SK-N-SH treated with all-trans-retinoic acid at 6 μM for 48 hours (cell line): ENCODE measurements around the gene LPIN1.

Experiments used
- ATAC-seq: fragments of 200-7000 bp; cut with Tn5 transposase; 3 replicates; pipeline ENCODE4 v1.9.1; 2020; ENCODE audit warnings: mild to moderate bottlenecking, moderate library complexity
- ARNTL ChIP-seq: fragments of 450-650 bp; formaldehyde crosslinking; IDR thresholded peaks from 2 replicates; pipeline ENCODE4 v1.5.0; 2020; ENCODE audit warnings: low read depth, mild to moderate bottlenecking, moderate library complexity, borderline replicate concordance
- CSDC2 ChIP-seq: fragments of 250-450 bp; sonication (Bioruptor Pico); IDR thresholded peaks from 2 replicates; pipeline ENCODE4 v1.5.0; 2020; ENCODE audit warnings: mild to moderate bottlenecking, moderate library complexity
- ESRRG ChIP-seq: fragments of 250-450 bp; sonication (Bioruptor Pico); IDR thresholded peaks from 2 replicates; pipeline ENCODE4 v1.6.1; 2021; ENCODE audit warnings: mild to moderate bottlenecking
- GLIS3 ChIP-seq: fragments of 250-450 bp; sonication (Bioruptor Pico); IDR thresholded peaks from 2 replicates; pipeline ENCODE4 v1.5.0; 2020; ENCODE audit warnings: mild to moderate bottlenecking, moderate library complexity
- ISL1 ChIP-seq: fragments of 250-450 bp; sonication (Bioruptor Pico); IDR thresholded peaks from 2 replicates; pipeline ENCODE4 v2.1.2; 2022; ENCODE audit warnings: mild to moderate bottlenecking, moderate library complexity
- OSR1 ChIP-seq: fragments of 250-450 bp; sonication (Bioruptor Pico); IDR thresholded peaks from 2 replicates; pipeline ENCODE4 v1.8.0; 2022; ENCODE audit warnings: moderate library complexity, mild to moderate bottlenecking, inconsistent platforms
- PPARA ChIP-seq: fragments of 250-450 bp; sonication (Bioruptor Pico); IDR thresholded peaks from 2 replicates; pipeline ENCODE4 v1.5.0; 2020; ENCODE audit warnings: mild to moderate bottlenecking, borderline replicate concordance
- RARB ChIP-seq: fragments of 250-450 bp; sonication (Bioruptor Pico); IDR thresholded peaks from 2 replicates; pipeline ENCODE4 v1.8.0; 2021; ENCODE audit warnings: mild to moderate bottlenecking, moderate library complexity
- SNAI2 ChIP-seq: fragments of 250-450 bp; sonication (Bioruptor Pico); IDR thresholded peaks from 2 replicates; pipeline ENCODE4 v1.5.0; 2020; ENCODE audit warnings: mild to moderate bottlenecking, moderate library complexity
- TCF4 ChIP-seq: fragments of 250-450 bp; sonication (Bioruptor Pico); IDR thresholded peaks from 2 replicates; pipeline ENCODE4 v1.8.0; 2021; ENCODE audit warnings: mild to moderate bottlenecking, moderate library complexity, borderline replicate concordance
- TOX ChIP-seq: fragments of 250-450 bp; sonication (Bioruptor Pico); IDR thresholded peaks from 2 replicates; pipeline ENCODE4 v1.8.0; 2021; ENCODE audit warnings: mild to moderate bottlenecking, moderate library complexity, borderline replicate concordance
- ZC3H10 ChIP-seq: fragments of 250-450 bp; sonication (Bioruptor Pico); IDR thresholded peaks from 2 replicates; pipeline ENCODE4 v1.5.1; 2021; ENCODE audit warnings: mild to moderate bottlenecking, moderate library complexity
- ZFP3 ChIP-seq: fragments of 250-450 bp; sonication (Bioruptor Pico); IDR thresholded peaks from 2 replicates; pipeline ENCODE4 v1.5.0; 2020; ENCODE audit warnings: mild to moderate bottlenecking, moderate library complexity
- ZFP30 ChIP-seq: fragments of 450-650 bp; formaldehyde crosslinking; IDR thresholded peaks from 2 replicates; pipeline ENCODE4 v1.5.0; 2022; ENCODE audit warnings: mild to moderate bottlenecking, moderate library complexity
- ZNF565 ChIP-seq: fragments of 450-650 bp; formaldehyde crosslinking; conservative IDR thresholded peaks from 2 replicates; pipeline ENCODE4 v1.5.0; 2020; ENCODE audit warnings: low read depth, mild to moderate bottlenecking, moderate library complexity
- ZNF70 ChIP-seq: fragments of 450-650 bp; formaldehyde crosslinking; IDR thresholded peaks from 2 replicates; pipeline ENCODE4 v1.5.0; 2020; ENCODE audit warnings: mild to moderate bottlenecking, moderate library complexity
- ZNF8 ChIP-seq: fragments of 450-650 bp; formaldehyde crosslinking; IDR thresholded peaks from 2 replicates; pipeline ENCODE4 v1.5.0; 2020; ENCODE audit warnings: mild to moderate bottlenecking, moderate library complexity
- TF ChIP-seq, protein P1 (sequence below): fragments of 250-450 bp; sonication (Bioruptor Pico); IDR thresholded peaks from 2 replicates; pipeline ENCODE4 v1.5.1; 2021; ENCODE audit warnings: mild to moderate bottlenecking, moderate library complexity
- TF ChIP-seq, protein P2 (sequence below): fragments of 250-450 bp; sonication (Bioruptor Pico); IDR thresholded peaks from 2 replicates; pipeline ENCODE4 v1.8.0; 2020; ENCODE audit warnings: mild to moderate bottlenecking, moderate library complexity, borderline replicate concordance
- TF ChIP-seq, protein P3 (sequence below): fragments of 250-450 bp; sonication (Bioruptor Pico); IDR thresholded peaks from 2 replicates; pipeline ENCODE4 v1.8.0; 2021; ENCODE audit warnings: low read depth, mild to moderate bottlenecking, moderate library complexity, borderline replicate concordance
- TF ChIP-seq, protein P4 (sequence below): fragments of 250-450 bp; sonication (Bioruptor Pico); IDR thresholded peaks from 2 replicates; pipeline ENCODE4 v1.5.1; 2020; ENCODE audit warnings: low read depth, mild to moderate bottlenecking, moderate library complexity

LPIN1 gene

DNA sequence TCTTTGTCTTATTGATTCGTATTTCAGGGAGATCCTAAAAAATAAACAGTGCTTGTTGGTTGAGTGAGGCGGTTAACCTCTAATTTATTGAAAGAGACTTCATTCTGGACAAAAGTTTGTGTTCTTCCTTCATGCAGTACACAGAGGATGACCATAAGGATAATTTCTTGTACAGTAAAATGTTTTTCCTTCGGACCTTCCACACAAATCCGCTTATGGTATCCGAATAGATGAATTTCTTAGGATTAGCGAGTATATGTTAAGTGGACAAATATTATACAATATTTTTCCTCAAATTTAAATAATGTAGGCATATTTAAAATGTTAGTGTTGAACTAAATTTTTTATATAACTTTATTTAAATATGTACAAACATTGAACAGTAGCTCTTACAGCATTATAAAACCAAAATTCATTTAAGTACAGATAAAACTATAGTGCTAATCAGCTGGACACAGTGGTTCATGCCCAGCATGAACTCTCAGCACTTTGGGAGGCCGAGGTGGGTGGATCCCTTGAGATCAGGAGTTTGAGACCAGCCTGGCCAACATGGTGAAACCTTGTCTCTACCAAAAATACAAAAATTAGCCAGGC, 84.4 kb downstream of the LPIN1 start:
- TF ChIP-seq TOX (no peak), PPARA (CRISPR knock-in tag) (no peak), ZFP3 (no peak), SNAI2 (CRISPR knock-in tag) (no peak), ZNF70 (CRISPR knock-in tag) (no peak)
- TF ChIP-seq, protein P1, sequence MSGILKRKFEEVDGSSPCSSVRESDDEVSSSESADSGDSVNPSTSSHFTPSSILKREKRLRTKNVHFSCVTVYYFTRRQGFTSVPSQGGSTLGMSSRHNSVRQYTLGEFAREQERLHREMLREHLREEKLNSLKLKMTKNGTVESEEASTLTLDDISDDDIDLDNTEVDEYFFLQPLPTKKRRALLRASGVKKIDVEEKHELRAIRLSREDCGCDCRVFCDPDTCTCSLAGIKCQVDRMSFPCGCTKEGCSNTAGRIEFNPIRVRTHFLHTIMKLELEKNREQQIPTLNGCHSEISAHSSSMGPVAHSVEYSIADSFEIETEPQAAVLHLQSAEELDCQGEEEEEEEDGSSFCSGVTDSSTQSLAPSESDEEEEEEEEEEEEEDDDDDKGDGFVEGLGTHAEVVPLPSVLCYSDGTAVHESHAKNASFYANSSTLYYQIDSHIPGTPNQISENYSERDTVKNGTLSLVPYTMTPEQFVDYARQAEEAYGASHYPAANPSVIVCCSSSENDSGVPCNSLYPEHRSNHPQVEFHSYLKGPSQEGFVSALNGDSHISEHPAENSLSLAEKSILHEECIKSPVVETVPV (CRISPR knock-in tag), result no peak
- TF ChIP-seq, all 23 proteins: peak for 0
- ATAC-seq, result no peak; the same call in 1 of the 3 replicates

DNA sequence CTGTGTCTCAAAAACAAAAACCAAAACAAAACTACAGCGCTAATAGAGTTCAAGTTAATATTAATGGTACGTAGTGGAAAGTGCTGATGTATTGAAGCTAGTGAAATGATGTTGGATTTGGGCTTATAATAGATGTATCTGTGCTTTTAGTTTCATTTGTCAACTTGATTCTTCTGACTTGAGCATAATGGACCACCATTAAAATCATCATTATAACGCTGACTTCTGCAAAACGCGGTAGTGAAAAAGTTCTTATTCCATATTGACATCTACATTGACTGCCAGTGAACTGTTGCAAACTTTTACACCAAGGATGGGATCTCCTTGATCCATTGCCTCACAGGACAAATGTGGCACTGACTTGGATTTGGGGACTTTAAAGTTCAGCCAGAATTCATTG, 85.0 kb downstream of the LPIN1 start:
- TF ChIP-seq RARB (CRISPR knock-in tag), result no peak
- no peak for ATAC-seq

DNA sequence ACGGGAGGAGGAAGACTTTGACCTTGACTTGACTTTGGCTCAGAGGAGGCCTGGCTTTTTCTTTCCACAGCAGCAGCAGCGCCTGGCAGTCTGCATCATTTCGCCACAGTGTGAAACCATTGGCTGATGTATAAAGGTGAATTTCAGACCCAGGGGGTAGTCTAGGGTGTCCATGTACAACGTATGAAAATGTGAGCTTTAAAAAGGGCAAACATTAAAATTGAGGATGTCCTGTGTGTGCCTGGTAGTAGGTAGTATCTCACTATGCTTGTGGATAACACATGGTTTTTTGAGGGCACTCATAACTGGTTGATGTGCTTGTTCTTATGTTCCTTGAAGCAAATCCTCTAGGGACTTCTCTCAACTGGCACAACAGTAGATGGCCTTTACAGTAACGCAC, 86.1 kb downstream of the LPIN1 start:
- TF ChIP-seq TOX, result no peak
- TF ChIP-seq OSR1 (CRISPR knock-in tag), result no peak
- TF ChIP-seq, protein P1 (CRISPR knock-in tag), result no peak
- TF ChIP-seq ZNF565 (CRISPR knock-in tag), result no peak
- TF ChIP-seq, protein P2, sequence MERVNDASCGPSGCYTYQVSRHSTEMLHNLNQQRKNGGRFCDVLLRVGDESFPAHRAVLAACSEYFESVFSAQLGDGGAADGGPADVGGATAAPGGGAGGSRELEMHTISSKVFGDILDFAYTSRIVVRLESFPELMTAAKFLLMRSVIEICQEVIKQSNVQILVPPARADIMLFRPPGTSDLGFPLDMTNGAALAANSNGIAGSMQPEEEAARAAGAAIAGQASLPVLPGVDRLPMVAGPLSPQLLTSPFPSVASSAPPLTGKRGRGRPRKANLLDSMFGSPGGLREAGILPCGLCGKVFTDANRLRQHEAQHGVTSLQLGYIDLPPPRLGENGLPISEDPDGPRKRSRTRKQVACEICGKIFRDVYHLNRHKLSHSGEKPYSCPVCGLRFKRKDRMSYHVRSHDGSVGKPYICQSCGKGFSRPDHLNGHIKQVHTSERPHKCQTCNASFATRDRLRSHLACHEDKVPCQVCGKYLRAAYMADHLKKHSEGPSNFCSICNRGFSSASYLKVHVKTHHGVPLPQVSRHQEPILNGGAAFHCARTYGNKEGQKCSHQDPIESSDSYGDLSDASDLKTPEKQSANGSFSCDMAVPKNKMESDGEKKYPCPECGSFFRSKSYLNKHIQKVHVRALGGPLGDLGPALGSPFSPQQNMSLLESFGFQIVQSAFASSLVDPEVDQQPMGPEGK, result no peak
- no peak for TF ChIP-seq ZFP30 (CRISPR knock-in tag)
- no peak for TF ChIP-seq PPARA (CRISPR knock-in tag)
- TF ChIP-seq ZNF8 (CRISPR knock-in tag), result no peak
- no peak for TF ChIP-seq ZC3H10 (CRISPR knock-in tag)
- no peak for TF ChIP-seq ZNF70 (CRISPR knock-in tag)
- no peak for TF ChIP-seq ZFP3
- TF ChIP-seq ESRRG, result no peak
- TF ChIP-seq CSDC2 (CRISPR knock-in tag), result no peak
- no peak for TF ChIP-seq ARNTL (CRISPR knock-in tag)
- TF ChIP-seq, protein P3, sequence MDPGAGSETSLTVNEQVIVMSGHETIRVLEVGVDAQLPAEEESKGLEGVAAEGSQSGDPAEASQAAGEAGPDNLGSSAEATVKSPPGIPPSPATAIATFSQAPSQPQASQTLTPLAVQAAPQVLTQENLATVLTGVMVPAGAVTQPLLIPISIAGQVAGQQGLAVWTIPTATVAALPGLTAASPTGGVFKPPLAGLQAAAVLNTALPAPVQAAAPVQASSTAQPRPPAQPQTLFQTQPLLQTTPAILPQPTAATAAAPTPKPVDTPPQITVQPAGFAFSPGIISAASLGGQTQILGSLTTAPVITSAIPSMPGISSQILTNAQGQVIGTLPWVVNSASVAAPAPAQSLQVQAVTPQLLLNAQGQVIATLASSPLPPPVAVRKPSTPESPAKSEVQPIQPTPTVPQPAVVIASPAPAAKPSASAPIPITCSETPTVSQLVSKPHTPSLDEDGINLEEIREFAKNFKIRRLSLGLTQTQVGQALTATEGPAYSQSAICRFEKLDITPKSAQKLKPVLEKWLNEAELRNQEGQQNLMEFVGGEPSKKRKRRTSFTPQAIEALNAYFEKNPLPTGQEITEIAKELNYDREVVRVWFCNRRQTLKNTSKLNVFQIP (CRISPR knock-in tag), result no peak
- TF ChIP-seq TCF4 (CRISPR knock-in tag), result no peak
- TF ChIP-seq ISL1 (CRISPR knock-in tag), result no peak
- TF ChIP-seq, protein P4, sequence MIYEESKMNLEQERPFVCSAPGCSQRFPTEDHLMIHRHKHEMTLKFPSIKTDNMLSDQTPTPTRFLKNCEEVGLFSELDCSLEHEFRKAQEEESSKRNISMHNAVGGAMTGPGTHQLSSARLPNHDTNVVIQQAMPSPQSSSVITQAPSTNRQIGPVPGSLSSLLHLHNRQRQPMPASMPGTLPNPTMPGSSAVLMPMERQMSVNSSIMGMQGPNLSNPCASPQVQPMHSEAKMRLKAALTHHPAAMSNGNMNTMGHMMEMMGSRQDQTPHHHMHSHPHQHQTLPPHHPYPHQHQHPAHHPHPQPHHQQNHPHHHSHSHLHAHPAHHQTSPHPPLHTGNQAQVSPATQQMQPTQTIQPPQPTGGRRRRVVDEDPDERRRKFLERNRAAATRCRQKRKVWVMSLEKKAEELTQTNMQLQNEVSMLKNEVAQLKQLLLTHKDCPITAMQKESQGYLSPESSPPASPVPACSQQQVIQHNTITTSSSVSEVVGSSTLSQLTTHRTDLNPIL (CRISPR knock-in tag), result no peak
- TF ChIP-seq GLIS3 (CRISPR knock-in tag), result no peak
- TF ChIP-seq, all 23 proteins: peak for 0
- ATAC-seq, result no peak

DNA sequence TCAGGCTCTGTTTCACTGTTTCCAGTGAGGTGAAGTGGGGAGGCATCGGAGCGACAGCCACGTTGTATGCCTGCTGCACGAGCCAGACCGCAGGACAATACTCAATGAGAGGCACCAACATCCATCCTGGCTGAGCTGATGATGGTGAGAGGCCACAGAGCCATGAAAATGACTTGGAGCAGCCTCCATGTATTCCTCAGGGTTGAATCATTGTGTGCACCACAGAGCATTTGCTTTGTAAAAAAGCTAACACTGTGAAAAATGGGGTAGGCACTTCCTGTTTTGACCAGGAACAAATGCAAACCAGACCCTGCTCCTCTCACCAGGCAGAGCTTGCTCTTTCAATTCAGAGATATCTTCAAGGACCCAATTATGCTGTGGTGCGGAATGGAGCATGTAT, 87.2 kb downstream of the LPIN1 start:
- no peak for ATAC-seq
- TF ChIP-seq SNAI2 (CRISPR knock-in tag) (no peak), RARB (CRISPR knock-in tag) (no peak), GLIS3 (CRISPR knock-in tag) (no peak), TCF4 (CRISPR knock-in tag) (no peak), ISL1 (CRISPR knock-in tag) (no peak), OSR1 (CRISPR knock-in tag) (no peak), PPARA (CRISPR knock-in tag) (no peak), ZFP3 (no peak), CSDC2 (CRISPR knock-in tag) (no peak), ESRRG (no peak), TOX (no peak), ZNF70 (CRISPR knock-in tag) (no peak), ZC3H10 (CRISPR knock-in tag) (no peak), ARNTL (CRISPR knock-in tag) (no peak), ZFP30 (CRISPR knock-in tag) (no peak)
- TF ChIP-seq, protein P1 (CRISPR knock-in tag), result no peak
- TF ChIP-seq, protein P4 (CRISPR knock-in tag), result no peak
